Natural killer cell (primary cell): ENCODE results near the gene TGFB1. TPM values are rescaled to one million over a fixed set of nuclear protein-coding genes. Genes with fewer than 3 reads are reported as not detected.
A peak's percentile ranks its signal among the peaks of the same experiment; 100 is the strongest.

Experiments
- ATAC-seq, 3 donors: fragments of 150-1000 bp in 2 of 3; fragments of 200-7000 bp in 1 of 3; cut with Tn5 transposase; 1 replicate in 1 of 3; 2 replicates in 2 of 3; pipeline ENCODE4 v1.10.0; 2021; ENCODE audit warnings: mild to moderate bottlenecking in 2 of 3, moderate library complexity in 2 of 3
- DNase-seq, 2 donors: peaks; one replicate each; pipeline versions ENCODE4 v3.0.0 to v3.0.0-alpha.2; 2013 to 2021; ENCODE audit warnings: mixed read lengths in 1 of 2
- H3K27ac ChIP-seq: one replicate; pipeline ENCODE4 v1.5.1; 2013; ENCODE audit warnings: mild to moderate bottlenecking, low read length
- H3K27me3 ChIP-seq: one replicate; pipeline ENCODE4 v1.6.1; 2013; ENCODE audit warnings: low read length; ENCODE audit not compliant: control insufficient read depth, insufficient read depth
- H3K36me3 ChIP-seq: one replicate; pipeline ENCODE4 v1.6.1; 2013; ENCODE audit warnings: low read length; ENCODE audit not compliant: control insufficient read depth, insufficient read depth
- H3K4me1 ChIP-seq: one replicate; pipeline ENCODE4 v1.6.1; 2013; ENCODE audit warnings: low read length; ENCODE audit not compliant: control insufficient read depth, insufficient read depth
- H3K4me3 ChIP-seq: one replicate; pipeline ENCODE4 v1.5.1; 2013; ENCODE audit warnings: low read length
- H3K9me3 ChIP-seq: one replicate; pipeline ENCODE4 v1.6.1; 2013; ENCODE audit warnings: low read length; ENCODE audit not compliant: control insufficient read depth, insufficient read depth
- H3K27ac Mint-ChIP-seq, 2 donors: one replicate each; pipeline ENCODE4 v1.8.0; 2022; ENCODE audit warnings: mild to moderate bottlenecking in 2 of 2, mixed read lengths in 2 of 2, moderate library complexity in 1 of 2
- H3K27me3 Mint-ChIP-seq, 2 donors: one replicate each; pipeline ENCODE4 v1.8.0; 2022; ENCODE audit warnings: low read depth in 2 of 2, mixed read lengths in 2 of 2
- H3K36me3 Mint-ChIP-seq: one replicate; pipeline ENCODE4 v1.8.0; 2022; ENCODE audit warnings: mixed read lengths
- H3K4me1 Mint-ChIP-seq, 2 donors: one replicate each; pipeline ENCODE4 v1.8.0; 2022; ENCODE audit warnings: mixed read lengths in 2 of 2
- H3K4me3 Mint-ChIP-seq: one replicate; pipeline ENCODE4 v1.8.0; 2022; ENCODE audit warnings: mild to moderate bottlenecking, moderate library complexity, mixed read lengths
- H3K9me3 Mint-ChIP-seq, 2 donors: one replicate each; pipeline ENCODE4 v1.8.0; 2022; ENCODE audit warnings: mixed read lengths in 2 of 2
- CTCF ChIP-seq: fragments of 200-600 bp; IDR thresholded peaks from one replicate; pipeline ENCODE4 v1.8.0; 2022; ENCODE audit warnings: antibody characterized with exemption
- WGBS: methylation state at CpG from one replicate; pipeline ENCODE4 v1.1.7; 2013; ENCODE audit warnings: missing lambda C conversion rate; ENCODE audit not compliant: insufficient coverage; 5-methylcytosine and 5-hydroxymethylcytosine counted together
- intact Hi-C: fragments of 100-400 bp; cut with micrococcal nuclease; formaldehyde crosslinking; loops from one replicate; pipeline ENCODE4 v1.14.2; 2022
- total RNA-seq, 4 donors: library from RNA; stranded (reverse); fragments of 120-200 nt in 1 of 4; gene quantifications; one replicate each; pipeline versions ENCODE4 v1.2.3 to v1.2.4, GENCODE V29; 2013 to 2022

Gene TGFB1
- total RNA-seq, 3 donors from 2014 or later (not counting 1 experiment from before 2014, with no cell fraction given): 682 to 761 (median 729) TPM

GRCh38 chr19:41356984-41357739 lies 3.4 kb upstream of the TGFB1 start:
- H3K4me3 ChIP-seq: no peak overlapping the region
- Mint-ChIP-seq H3K4me3 (peak overlapping the region; percentile 57), H3K36me3 (peaks cover 2% of the 10 kb centered on the region), H3K4me1 (peaks cover 34 to 45% of the 10 kb centered on the region in 2 donors), H3K9me3 (no peaks in the 10 kb centered on the region), H3K27ac (peak overlapping the region; percentile 77 to 96), H3K27me3 (no peaks in the 10 kb centered on the region)
- DNase-seq: peak in 1 of 2 donors; percentile 59
- no peaks in the 10 kb centered on the region for H3K27me3 ChIP-seq
- H3K9me3 ChIP-seq: no peaks in the 10 kb centered on the region
- H3K4me1 ChIP-seq: peaks cover 43% of the 10 kb centered on the region
- ATAC-seq: no peak
- intact Hi-C loops: no loop called here
- H3K27ac ChIP-seq: no peak overlapping the region
- 73% methylated on average over 11 of the region's 11 CpGs for WGBS
- no peak for TF ChIP-seq CTCF
- peaks cover 2% of the 10 kb centered on the region for H3K36me3 ChIP-seq

GRCh38 chr19:41355802-41356201 lies 2.1 kb upstream of the TGFB1 start:
- H3K36me3 ChIP-seq: no peaks in the 10 kb centered on the region
- WGBS: 79% methylated on average over 3 of the region's 3 CpGs
- H3K27ac ChIP-seq: peak overlapping the region; percentile 23
- peaks cover 7% of the 10 kb centered on the region for H3K36me3 Mint-ChIP-seq
- H3K4me3 Mint-ChIP-seq: no peak overlapping the region
- intact Hi-C loops: loop anchor here (2.0 kb wide), 1 partner anchor 151 kb away; no protein-coding TSS in a partner anchor
- TF ChIP-seq CTCF: no peak
- H3K9me3 ChIP-seq: no peaks in the 10 kb centered on the region
- H3K4me1 Mint-ChIP-seq: peaks cover 38 to 55% of the 10 kb centered on the region in 2 donors
- H3K4me1 ChIP-seq: peaks cover 46% of the 10 kb centered on the region
- peaks cover 0 to 2% of the 10 kb centered on the region in 2 donors for H3K27me3 Mint-ChIP-seq
- H3K27ac Mint-ChIP-seq: peak overlapping the region; percentile 85 to 96
- DNase-seq (no peak), ATAC-seq (no peak)
- H3K9me3 Mint-ChIP-seq: no peaks in the 10 kb centered on the region
- H3K27me3 ChIP-seq: no peaks in the 10 kb centered on the region
- H3K4me3 ChIP-seq: no peak overlapping the region

- Mint-ChIP-seq H3K4me1 (peaks cover 43 to 63% of the 10 kb centered on the region in 2 donors), H3K36me3 (peaks cover 7% of the 10 kb centered on the region), H3K27ac (peak overlapping the region; percentile 85 to 96), H3K4me3 (peak overlapping the region; percentile 79), H3K27me3 (peaks cover 0 to 2% of the 10 kb centered on the region in 2 donors), H3K9me3 (no peaks in the 10 kb centered on the region)
- Histone ChIP-seq H3K36me3 (no peaks in the 10 kb centered on the region), H3K27ac (no peak overlapping the region), H3K4me3 (no peak overlapping the region), H3K27me3 (no peaks in the 10 kb centered on the region), H3K4me1 (peaks cover 54% of the 10 kb centered on the region), H3K9me3 (no peaks in the 10 kb centered on the region)
- TF ChIP-seq CTCF: no peak
- WGBS: 86% methylated on average over 1 of the region's 1 CpG
- DNase-seq (no peak), ATAC-seq (no peak)
- intact Hi-C loops: loop anchor here (2.0 kb wide), 1 partner anchor 150 kb away; no protein-coding TSS in a partner anchor
Measured at GRCh38 chr19:41355035-41355434, 1.3 kb upstream of the TGFB1 start.
